ENCODE results near the gene PITPNM3.

DNA sequence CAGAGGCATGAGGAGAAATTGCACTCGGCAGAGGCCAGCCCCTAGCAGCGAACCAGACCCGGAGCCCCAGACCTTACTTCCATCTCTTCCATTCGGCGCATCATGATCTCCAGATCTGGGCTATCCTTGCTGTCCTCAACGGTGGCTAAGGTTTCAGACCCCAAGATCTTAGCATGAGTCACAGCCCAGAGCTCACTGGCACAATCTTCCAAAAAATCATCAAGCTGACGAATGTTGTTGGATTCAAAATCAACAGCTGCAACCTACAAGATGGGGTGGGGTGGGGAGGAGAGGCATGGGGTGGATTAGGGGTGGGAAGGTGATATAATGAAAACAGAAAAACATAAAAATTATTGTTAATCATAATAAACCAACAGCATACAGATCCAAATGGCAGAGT lies 39.7 kb upstream of the PITPNM3 start:
- TF ChIP-seq, protein P1, sequence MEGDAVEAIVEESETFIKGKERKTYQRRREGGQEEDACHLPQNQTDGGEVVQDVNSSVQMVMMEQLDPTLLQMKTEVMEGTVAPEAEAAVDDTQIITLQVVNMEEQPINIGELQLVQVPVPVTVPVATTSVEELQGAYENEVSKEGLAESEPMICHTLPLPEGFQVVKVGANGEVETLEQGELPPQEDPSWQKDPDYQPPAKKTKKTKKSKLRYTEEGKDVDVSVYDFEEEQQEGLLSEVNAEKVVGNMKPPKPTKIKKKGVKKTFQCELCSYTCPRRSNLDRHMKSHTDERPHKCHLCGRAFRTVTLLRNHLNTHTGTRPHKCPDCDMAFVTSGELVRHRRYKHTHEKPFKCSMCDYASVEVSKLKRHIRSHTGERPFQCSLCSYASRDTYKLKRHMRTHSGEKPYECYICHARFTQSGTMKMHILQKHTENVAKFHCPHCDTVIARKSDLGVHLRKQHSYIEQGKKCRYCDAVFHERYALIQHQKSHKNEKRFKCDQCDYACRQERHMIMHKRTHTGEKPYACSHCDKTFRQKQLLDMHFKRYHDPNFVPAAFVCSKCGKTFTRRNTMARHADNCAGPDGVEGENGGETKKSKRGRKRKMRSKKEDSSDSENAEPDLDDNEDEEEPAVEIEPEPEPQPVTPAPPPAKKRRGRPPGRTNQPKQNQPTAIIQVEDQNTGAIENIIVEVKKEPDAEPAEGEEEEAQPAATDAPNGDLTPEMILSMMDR (IDR thresholded peaks at IDR 0.05) = no peak
- no peak for TF ChIP-seq EP300 (IDR thresholded peaks at IDR 0.05; ENCODE audit: low read depth)
- TF ChIP-seq POLR2AphosphoS5 (IDR thresholded peaks at IDR 0.05) = no peak

All from transverse colon (tissue), 4 donors.